HepG2 (cell line): ENCODE results near the gene LRIG1. TPM values are rescaled to one million over a fixed set of nuclear protein-coding genes. Genes with fewer than 3 reads are reported as not detected.

Experiments used
- AFF4 ChIP-seq: sonication (generic); formaldehyde crosslinking; IDR thresholded peaks from 2 replicates; pipeline ENCODE4 v1.4.0; 2020; ENCODE audit warnings: missing genetic modification reagents
- CREB1 ChIP-seq, 2 experiments: fragments of 450-650 bp in 1 of 2; IDR thresholded peaks; 2 replicates each; pipeline ENCODE4 v1.6.1; 2016 to 2017; ENCODE audit warnings: control low read depth in 1 of 2, mild to moderate bottlenecking in 1 of 2, missing compliant biosample characterization in 1 of 2, missing genetic modification characterization in 1 of 2
- ELF1 ChIP-seq: sonication (generic); formaldehyde crosslinking; IDR thresholded peaks from 2 replicates; pipeline ENCODE4 v1.4.0; 2020; ENCODE audit warnings: missing genetic modification reagents
- HMGXB3 ChIP-seq: sonication (generic); formaldehyde crosslinking; IDR thresholded peaks from 2 replicates; pipeline ENCODE4 v1.4.0; 2020; ENCODE audit warnings: missing genetic modification reagents, borderline replicate concordance
- KMT2A ChIP-seq: sonication (generic); formaldehyde crosslinking; IDR thresholded peaks from 2 replicates; pipeline ENCODE4 v1.4.0; 2020; ENCODE audit warnings: missing genetic modification reagents
- LBX2 ChIP-seq: sonication (generic); formaldehyde crosslinking; IDR thresholded peaks from 2 replicates; pipeline ENCODE4 v1.5.0; 2020; ENCODE audit warnings: missing genetic modification reagents, mild to moderate bottlenecking, borderline replicate concordance
- NR0B2 ChIP-seq: sonication (generic); formaldehyde crosslinking; IDR thresholded peaks from 2 replicates; pipeline ENCODE4 v1.4.0; 2020; ENCODE audit warnings: mild to moderate bottlenecking, missing genetic modification reagents
- SPEN ChIP-seq: sonication (generic); formaldehyde crosslinking; IDR thresholded peaks from 2 replicates; pipeline ENCODE4 v1.5.1; 2020; ENCODE audit warnings: low read depth, mild to moderate bottlenecking, missing genetic modification reagents
- SSRP1 ChIP-seq: IDR thresholded peaks from 2 replicates; pipeline ENCODE4 v1.6.1; 2016; ENCODE audit warnings: control low read depth
- TMF1 ChIP-seq: sonication (generic); formaldehyde crosslinking; IDR thresholded peaks from 2 replicates; pipeline ENCODE4 v1.8.1; 2022; ENCODE audit warnings: low read depth, missing genetic modification reagents
- ZBTB10 ChIP-seq: sonication (generic); formaldehyde crosslinking; IDR thresholded peaks from 2 replicates; pipeline ENCODE4 v1.4.0; 2020; ENCODE audit warnings: missing genetic modification reagents, borderline replicate concordance
- ZC3H13 ChIP-seq: sonication (generic); formaldehyde crosslinking; IDR thresholded peaks from 2 replicates; pipeline ENCODE4 v1.8.1; 2023; ENCODE audit warnings: mild to moderate bottlenecking, missing genetic modification reagents, moderate library complexity
- ZNF225 ChIP-seq: sonication (generic); formaldehyde crosslinking; IDR thresholded peaks from 2 replicates; pipeline ENCODE4 v1.4.0; 2020; ENCODE audit warnings: mild to moderate bottlenecking, missing genetic modification reagents
- ZNF7 ChIP-seq: IDR thresholded peaks from 2 replicates; pipeline ENCODE4 v1.6.1; 2016; ENCODE audit warnings: missing biosample characterization, missing genetic modification reagents
- ZNF841 ChIP-seq: sonication (generic); formaldehyde crosslinking; IDR thresholded peaks from 2 replicates; pipeline ENCODE4 v1.8.1; 2023; ENCODE audit warnings: missing genetic modification reagents, borderline replicate concordance
- polyA plus RNA-seq, 8 experiments: library from polyadenylated mRNA; depleted of rRNA in 3 of 8; stranded (reverse) in 7 of 8; unstranded in 1 of 8; fragments of >200 nt; fragmentation: Illumina TruSeq in 4 of 8; extraction: Trizol in 4 of 8; gene quantifications; 2 replicates each; pipeline versions ENCODE4 v1.2.1 to v1.2.3, GENCODE V29; 2011 to 2016; ENCODE audit warnings: low read depth in 4 of 8, missing spikeins in 1 of 8, mixed read lengths in 1 of 8; ENCODE audit not compliant: insufficient read depth in 1 of 8
- total RNA-seq, 5 experiments: library from RNA; depleted of rRNA; stranded (reverse); fragments of >200 nt; fragmentation: Illumina TruSeq; extraction: Trizol; gene quantifications; 2 replicates each; pipeline ENCODE4 v1.2.3, GENCODE V29; 2016; ENCODE audit warnings: low read depth in 1 of 5

Gene LRIG1
- total and polyA plus RNA-seq, 2 of the 13 experiments (the other 11 are each of a cell fraction or from before 2014, with no cell fraction given), result 17.8 to 24.8 TPM

- TF ChIP-seq KMT2A (CRISPR knock-in tag), result peak; percentile 43; the same call in 1 of the 2 replicates
- no peak for TF ChIP-seq ZNF225 (CRISPR knock-in tag)
- TF ChIP-seq ZNF841, result no peak
- TF ChIP-seq HMGXB3 (CRISPR knock-in tag), result no peak
- no peak for TF ChIP-seq ZNF7 (CRISPR knock-in tag)
- TF ChIP-seq TMF1 (CRISPR knock-in tag), result no peak
- no peak for TF ChIP-seq SSRP1 (CRISPR knock-in tag)
- TF ChIP-seq ZBTB10 (CRISPR knock-in tag), result no peak
- TF ChIP-seq AFF4 (CRISPR knock-in tag), result no peak
- TF ChIP-seq LBX2 (CRISPR knock-in tag), result no peak
- TF ChIP-seq NR0B2 (CRISPR knock-in tag), result no peak
- 0 out of 2 replicates have a peak, but pooled peaks have one; percentile 15 for TF ChIP-seq ELF1 (CRISPR knock-in tag)
- no peak for TF ChIP-seq CREB1 (IDR thresholded peaks at IDR 0.05)
- no peak for TF ChIP-seq CREB1 (CRISPR knock-in tag; IDR thresholded peaks at IDR 0.05)
- TF ChIP-seq ZC3H13, result no peak
- TF ChIP-seq SPEN, result no peak
Observed at GRCh38 chr3:66463054-66463631, 37.7 kb downstream of the LRIG1 start (continued).
